Activated CD8-positive, alpha-beta memory T cell treated with anti-CD3 and anti-CD28 coated beads for 4 hours (primary cell): ENCODE measurements around the gene SLC27A1.
"Not testable (repeated sequence)": the region's sequence is repeated elsewhere in the genome, so short reads cannot be mapped to it uniquely, and the experiment has no call there.

ENCODE experiments used
- DNase-seq, 2 donors: peaks; one replicate each; pipeline ENCODE4 v3.0.0-alpha.2; 2020; ENCODE audit warnings: low read depth in 2 of 2

SLC27A1 gene

DNA sequence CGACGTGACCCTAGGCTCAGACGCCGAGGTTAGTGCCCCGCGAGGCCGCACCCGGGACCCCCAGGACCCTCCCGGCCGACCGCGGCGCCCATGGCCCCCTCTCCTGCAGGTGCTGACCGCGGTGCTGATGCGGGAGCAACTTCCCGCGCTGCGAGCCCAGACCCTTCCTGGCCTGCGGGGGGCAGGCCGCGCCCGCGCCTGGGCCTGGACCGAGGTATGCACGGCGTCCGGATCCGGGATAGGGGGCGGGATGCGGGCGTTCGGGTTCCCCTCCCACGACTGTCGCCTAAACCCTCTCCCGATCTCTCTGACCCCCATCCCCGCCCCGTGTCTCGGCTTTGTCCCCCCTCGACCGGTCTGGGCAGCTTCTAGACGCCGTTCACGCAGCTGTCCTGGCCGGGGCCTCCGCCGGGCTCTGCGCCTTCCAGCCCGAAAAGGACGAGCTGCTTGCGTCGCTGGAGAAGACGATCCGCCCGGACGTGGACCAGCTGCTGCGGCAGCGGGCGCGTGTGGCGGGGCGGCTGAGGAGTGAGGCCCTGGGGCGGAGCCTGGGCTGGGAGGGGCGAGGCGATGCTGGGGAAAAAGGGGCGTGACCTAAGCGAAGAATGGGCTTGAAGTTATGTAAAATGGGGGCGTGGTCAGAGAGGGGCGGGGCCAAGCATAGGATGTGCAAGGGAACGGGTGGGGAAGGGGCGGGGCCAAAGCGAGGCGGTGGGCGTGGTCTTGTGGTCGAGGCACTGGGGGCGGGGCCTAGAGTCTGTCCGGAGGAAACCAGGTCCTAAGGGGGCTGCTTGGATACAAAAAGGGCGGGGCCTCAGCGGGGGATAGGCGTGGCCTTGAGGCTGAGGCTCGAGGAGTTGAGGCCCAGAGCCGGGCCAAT, 69.2 kb downstream of the SLC27A1 start:
- DNase-seq, result peak; percentile 86 to 91

DNA sequence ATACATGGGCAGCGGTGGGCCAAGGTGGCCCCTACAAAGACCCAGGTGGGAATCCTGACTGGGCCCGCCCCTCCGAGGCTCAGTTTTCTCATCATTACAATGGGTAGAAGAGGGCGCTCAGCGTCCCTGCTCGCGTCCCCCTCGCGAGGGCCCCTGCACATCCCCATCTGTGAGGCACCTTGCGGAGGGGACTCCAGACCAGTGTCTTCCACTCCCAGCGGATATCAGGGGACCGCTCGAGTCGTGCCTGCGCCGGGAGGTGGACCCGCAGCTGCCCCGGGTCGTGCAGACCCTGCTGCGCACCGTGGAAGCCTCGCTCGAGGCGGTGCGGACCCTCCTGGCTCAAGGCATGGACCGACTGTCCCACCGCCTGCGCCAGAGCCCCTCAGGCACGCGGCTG, 69.8 kb downstream of the SLC27A1 start:
- no peak for DNase-seq

- no peak for DNase-seq
Measured at GRCh38 chr19:17541184-17541759, 70.9 kb downstream of the SLC27A1 start.

DNA sequence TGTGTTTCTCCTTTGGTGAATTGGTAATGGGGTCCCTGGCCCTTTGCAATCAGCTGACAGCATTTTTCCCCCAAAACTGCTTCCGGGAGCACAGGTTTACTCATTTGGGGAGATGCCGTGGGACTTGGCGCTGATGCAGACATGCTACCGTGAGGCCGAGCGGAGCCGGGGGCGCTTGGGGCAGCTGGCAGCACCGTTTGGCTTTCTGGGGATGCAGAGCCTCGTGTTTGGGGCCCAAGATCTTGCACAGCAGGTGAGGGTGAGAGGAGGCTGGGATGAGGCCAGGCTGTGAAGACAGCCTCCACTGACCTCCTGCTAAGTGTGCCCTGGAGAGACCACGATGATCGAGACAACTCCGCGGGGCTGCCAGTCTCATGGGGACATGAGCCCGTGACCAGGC, 71.7 kb downstream of the SLC27A1 start:
- no peak for DNase-seq

GRCh38 chr19:17542793-17543582, 72.7 kb downstream of the SLC27A1 start:
- no peak for DNase-seq

DNA sequence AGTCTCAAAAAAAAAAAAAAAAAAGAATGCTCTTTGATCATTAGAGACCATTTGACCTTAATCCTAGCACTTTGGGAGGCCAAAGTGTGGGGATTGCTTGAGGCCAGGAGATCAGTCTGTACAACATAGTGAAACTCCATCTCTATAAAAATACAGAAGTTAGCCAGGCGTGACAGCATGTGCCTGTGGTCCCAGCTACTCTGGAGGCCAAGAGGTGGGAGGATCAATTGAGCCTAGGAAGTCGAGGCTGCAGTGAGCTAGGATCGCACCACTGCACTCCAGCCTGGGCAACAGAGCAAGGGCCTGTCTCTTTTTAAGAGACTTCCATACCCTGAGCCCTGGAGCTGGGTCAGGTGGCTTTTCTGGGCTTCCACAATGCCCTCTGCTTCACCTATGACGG, 73.7 kb downstream of the SLC27A1 start:
- no peak for DNase-seq

DNA sequence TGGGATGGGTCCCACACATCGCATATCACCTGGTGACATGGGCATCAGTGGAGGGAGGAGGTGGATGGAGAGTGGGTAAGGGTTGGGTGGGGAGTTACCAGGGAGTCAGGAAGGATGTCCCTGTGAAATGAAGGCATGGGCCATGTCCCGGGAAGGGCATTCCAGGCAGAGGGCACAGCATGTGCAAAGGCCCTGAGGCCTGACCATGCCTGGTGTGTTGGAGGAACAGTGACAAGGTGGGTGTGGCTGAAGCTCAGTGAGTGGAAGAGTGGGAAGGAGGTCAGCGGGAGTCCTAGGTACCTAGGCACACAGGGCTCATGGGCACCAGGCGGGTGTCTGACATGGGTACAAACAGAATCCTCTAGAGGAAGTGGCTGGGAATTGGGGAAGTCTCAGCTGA, 74.1 kb downstream of the SLC27A1 start:
- DNase-seq, result no peak

- DNase-seq, result no peak
Measured at GRCh38 chr19:17548145-17548544, 77.8 kb downstream of the SLC27A1 start.

DNA sequence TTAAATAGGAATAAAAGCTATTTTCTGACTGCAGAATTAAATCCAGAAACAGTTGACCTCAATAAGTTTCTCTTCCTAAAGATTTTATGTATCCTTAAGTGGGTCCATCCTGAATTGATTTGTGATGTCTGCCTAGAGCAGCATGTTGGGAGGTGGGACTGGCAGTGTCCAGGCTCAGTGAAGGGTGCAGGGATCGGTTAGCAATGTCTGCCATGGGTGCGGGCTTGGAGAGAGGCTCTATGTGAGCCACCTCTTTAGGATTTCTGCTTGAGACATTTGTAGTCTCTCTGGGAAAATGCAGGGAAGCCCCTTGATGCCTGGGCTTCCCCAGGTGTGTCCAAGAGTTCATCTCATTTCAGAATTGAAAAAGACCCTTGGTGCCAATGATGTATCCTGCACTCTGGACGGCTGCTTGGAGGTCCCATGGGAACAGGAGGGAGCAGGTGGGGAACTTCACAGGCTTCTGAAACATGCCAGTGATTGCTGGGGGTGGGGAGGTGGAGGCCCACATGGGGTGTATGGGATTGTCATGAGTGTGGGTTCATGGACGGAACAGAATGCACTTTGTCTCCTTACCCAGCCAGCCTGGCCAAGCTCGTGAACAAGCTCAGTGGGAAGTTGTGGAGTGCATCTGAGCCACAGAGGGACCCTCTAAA, 78.9 kb downstream of the SLC27A1 start:
- no peak for DNase-seq

DNA sequence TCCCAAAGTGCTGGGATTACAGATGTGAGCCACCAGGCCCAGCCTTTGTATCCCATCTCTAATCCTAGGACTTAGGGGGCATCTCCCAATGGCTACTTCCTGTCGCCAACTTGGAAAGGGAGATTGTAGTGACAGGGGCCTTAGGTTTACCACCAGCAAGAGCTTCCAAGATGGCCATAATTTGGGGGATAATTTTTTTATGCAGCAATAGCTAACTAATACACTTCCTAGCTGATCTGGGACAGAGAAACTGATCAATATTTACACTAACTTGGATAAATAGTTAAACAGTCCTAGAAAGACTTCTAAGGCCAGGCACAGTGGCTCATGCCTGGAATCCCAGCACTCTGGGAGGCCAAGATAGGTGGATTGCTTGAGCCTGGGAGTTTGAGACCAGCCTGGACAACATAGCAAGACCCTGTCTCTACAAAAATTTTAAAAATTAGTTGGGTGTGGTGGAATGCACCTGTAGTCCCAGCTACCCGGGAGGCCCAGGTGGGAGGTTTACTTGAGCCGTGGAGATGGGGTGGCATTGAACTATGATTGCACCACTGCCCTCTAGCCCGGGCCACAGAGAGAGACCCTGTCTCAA, 79.8 kb downstream of the SLC27A1 start:
- DNase-seq, result no peak

DNA sequence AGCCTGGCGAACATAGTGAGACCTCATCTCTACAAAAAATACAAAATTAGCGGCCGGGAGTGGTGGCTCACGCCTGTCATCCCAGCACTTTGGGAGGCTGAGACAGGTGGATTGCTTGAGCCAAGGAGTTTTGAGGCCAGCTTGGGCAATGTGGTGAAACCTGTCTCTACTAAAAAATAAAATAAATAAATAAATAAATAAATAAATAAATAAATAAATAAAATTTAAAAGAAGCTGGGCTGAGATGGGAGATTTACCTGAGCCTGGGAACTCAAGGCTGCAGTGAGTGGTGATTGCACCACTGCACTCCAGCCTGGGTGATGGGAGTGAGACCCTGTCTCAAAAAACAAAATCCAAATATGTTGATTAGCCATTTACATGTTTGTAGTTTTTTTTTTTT, 82.4 kb downstream of the SLC27A1 start:
- DNase-seq, result not testable (repeated sequence)

DNA sequence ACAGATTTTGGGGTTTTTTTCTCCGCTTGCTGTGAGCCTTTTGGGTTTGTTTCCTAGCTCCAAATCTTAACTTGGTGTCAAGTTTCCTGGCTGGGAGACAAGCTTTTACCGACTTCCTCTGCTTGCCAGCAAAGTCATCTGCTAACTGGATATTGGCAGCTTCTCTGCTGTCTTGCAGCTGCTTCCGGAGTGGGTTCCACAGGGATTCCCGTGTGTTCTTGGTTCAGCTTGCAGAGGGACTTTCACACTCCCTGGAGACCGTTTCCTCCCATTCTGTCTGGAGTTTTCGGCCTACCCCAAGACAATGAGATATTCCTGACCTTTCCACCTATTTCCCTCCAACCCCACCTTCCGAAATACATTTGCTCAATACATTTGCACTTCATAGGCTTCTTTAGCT, 82.9 kb downstream of the SLC27A1 start:
- no peak for DNase-seq

DNA sequence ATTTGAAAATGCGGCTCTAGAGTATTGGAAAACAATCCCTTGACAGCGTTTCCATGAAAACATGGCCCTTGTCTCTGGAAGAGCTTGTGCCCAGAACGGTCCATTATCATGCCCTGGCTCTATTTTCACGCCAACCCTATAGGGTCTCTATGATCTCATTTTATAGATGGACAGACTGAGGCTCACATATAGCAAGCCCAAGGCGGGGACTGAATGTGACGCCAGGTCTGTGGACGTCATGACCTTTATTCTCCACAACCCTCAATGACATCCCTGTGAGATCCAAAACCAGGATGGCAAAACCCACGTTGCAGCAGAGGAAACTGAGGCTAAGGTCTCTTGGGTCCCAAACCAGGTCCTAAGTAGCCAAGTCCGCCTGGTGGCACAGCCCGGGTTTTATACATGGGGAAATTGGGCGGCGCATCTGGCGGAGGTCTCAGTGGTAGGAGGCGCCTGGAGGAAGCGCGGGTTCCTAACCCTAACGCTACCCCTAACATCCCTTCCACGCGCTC, 84.7 kb downstream of the SLC27A1 start:
- no peak for DNase-seq

- DNase-seq, result peak; percentile 96 to 98
Measured at GRCh38 chr19:17555480-17555928, 85.2 kb downstream of the SLC27A1 start, which contains the start of gene COLGALT1. COLGALT1 (plus strand) TSS chr19:17555649; CDS start chr19:17555714, 65 bp downstream.
